ENCODE data around the gene SLC29A2. TPM values are rescaled to one million over a fixed set of nuclear protein-coding genes. Genes with fewer than 3 reads are reported as not detected.
A peak's percentile ranks its signal among the peaks of the same experiment; 100 is the strongest.

The SLC29A2 gene
- polyA plus RNA-seq, 3 donors, result 18.0 to 24.8 (median 22.0) TPM

DNA sequence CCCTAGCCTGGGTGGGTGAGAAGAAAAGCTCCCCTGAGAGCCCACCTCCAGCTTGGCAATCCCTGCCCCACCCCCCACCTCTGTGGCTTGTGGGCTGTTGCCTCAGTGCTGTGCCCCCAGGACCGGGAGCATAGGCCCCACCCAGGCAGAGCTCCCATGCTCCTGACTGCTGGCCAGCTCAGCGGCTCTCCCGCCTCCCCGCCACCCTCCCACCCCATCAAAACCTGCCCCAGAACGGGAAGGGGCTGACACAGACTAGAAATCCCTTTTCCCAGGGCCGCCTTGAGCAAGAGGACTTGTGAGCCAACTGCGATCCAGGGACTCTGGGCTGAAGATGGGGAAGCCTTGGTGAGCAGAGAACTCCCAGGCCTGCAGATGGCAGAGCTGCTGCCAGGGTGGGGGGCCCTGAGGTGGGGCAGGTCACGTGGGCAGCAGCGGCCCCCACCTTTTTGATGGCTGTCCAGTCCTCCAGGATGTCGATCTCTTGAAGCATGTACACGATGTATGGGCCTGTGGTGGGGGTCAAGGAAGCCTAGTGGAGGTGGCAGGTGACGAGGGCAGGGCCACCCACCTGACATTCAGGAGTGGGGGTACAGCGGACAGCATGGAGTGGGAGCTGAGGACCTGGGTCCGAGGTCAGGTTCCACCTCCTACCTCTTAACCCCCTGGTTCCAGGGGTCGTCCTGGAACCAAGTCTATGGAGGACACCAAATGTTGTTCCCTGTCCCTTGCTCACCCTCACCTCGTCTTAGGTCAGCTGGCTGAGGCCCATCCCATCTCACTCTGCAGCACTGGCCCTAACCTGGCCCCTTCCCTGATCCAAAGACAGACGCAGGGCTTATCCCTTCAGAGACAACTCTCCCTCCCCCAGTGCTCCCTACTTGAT, 33.0 kb downstream of the SLC29A2 start:
- no peak for DNase-seq (ENCODE audit: extremely low read depth in 1 of 11, low read depth in 9 of 11, low spot score in 4 of 11)

DNA sequence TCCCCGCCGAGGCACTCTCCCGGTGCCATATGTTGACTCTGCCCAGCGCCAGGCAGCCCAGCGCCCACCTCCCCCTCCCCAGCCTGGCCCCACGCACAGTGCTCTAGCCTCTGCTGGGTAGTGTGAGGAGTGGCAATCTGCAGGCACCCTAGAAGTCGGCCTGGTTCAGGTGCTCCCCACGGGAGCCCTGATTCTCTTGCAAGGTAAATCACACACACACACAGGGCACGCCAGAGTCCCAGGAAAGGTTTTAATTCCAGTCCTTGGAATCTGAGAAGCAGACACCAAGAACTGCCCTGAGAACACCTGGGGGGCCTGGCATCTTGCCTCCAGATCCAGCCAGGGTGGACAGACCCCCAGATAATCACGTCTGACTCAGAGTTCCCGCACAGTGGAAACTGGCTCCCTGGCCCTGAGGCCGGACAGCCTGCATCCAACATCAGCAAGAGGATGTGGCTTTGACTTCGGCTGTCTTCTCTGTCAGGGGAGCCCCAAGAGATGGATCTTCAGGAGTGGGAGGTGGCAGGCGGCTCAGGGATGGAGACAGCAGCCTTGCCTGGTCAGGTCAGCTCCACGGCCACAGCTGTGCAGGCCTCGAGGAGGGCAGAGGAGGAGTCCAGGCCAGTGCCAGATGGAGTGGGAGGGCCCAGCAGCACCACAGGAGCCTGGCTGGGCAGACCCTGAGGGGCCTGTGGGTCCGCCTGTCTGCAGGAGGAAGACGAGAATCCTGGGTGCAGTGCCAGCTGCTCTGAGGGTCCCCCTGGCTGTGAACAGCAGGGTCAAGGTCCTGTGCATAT, 34.3 kb downstream of the SLC29A2 start:
- no peak for DNase-seq (ENCODE audit: extremely low read depth in 1 of 11, low read depth in 9 of 11, low spot score in 4 of 11)

DNA sequence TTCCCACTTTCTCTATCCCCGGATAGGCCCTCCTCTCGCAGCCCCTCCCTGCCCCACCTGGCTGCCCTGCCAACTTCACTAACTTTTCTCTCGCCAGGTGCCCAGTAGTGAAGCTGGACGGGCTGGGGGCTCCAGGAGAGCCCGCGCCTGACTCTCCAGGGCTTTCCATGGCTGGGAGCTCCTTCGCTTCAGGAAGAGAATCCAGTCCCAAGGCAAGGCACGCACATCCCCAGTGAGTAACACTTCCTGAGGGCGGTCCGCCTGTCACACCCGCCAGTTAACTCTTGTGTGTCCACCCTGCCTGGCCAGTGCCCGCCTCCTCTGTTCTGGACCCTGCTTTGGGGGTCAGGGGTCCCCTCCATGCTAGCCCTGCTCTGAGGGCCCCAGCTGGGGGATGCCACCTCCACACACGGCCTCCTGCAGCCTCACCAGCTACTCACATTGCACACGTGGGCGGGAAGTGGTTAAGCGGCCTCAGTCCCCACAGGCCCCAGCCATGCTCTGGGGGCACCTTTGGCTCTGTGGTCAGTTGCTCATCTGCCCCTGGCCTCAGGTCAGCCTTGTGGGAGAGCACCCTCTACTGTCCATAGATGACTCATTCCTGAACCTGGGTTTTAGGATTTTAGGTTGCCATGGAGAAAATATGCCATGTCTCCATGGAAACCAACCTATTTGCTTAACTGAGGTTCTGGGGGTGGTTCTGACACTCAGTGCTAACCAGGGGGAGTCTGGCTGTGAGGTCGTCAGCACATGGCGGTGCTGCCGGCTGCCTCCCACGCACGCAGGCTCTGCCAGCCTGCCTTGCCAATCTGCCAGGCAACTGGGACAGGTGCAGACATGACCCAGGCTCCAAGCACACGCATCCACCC, 35.1 kb downstream of the SLC29A2 start, which contains the start of gene RIN1:
RIN1 (minus strand) TSS at position 201 of the 869 bp plus-strand sequence; CDS start at position 169, 32 bp downstream.
- DNase-seq (ENCODE audit: extremely low read depth in 1 of 11, low read depth in 9 of 11, low spot score in 4 of 11), result no peak

DNA sequence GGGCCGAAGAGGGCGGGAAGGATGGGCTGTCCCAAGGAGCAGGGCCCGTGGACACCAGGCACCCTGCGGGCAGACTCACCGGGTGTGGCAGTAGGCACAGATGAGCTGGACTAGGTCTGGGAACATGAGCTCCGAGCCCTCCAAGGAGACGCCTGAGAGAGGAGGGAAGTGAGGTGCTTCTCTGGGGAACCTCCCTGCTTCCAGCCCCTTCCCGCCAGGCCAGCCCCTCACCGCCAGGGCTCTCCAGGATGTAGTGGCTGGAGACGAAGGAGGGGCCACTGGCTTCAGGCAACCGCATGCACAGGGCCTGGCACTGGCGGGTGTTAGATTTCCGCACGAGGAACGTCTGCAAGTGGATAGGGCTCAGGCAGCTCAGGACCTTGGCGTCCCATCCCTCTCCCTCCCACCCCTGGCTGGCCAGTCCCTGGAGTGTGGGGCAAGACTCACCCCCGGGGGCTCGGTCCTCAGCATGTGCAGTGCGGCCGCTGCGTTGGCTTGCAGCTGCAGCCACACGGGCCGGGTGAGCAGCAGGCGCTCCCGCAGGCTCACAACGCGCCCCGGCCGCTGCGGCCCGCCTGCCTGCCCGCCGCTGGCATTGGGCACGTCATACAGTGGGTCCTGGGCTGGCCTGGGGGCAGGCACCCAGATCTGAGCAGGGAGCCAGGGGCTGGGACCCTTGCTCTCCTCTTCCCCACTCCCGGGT, 35.9 kb downstream of the SLC29A2 start:
- DNase-seq (ENCODE audit: extremely low read depth in 1 of 11, low read depth in 9 of 11, low spot score in 4 of 11), result no peak

DNA sequence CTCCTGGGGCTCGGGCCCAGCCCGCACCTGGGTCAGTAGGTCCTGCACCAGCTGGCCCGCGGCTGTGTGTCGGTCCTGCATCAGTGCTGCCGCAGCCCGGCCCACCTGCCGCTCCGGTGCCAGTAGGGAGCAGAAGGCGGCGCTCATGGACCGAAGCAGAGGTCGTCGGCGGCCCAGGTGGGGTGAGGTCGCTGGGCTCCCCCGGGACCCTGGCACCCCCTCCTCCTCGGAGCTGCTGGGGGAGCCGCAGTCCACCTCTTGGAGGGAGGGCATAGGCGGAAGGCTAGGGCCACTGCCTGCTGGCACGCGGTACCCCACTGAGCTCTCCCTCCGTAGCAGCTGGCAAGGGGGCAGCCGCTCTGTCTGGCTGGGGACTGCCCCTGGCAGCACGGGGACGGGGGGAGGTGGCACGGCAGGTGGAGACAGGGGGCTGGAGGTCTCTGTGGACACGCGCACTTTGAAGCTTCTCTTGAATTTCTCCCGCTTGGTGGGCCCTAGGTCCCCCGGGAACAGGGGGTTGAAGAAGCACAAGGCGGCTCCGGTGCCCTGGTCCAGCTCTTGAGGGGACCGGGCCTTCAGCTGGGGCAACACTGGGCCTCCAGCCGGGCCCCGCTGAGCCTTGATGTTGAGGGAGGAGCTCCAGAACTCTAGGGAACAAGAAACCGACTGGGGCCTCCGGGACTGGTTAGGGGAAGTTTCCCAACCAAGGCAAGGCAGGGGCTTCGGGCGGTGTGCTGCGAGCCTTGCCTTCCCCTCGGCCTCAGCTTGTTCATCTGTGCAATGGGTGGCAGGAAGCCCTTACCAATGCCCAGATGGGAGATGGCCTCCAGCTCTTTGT, 36.7 kb downstream of the SLC29A2 start:
- DNase-seq (ENCODE audit: extremely low read depth in 1 of 11, low read depth in 9 of 11, low spot score in 4 of 11), result no peak

DNA sequence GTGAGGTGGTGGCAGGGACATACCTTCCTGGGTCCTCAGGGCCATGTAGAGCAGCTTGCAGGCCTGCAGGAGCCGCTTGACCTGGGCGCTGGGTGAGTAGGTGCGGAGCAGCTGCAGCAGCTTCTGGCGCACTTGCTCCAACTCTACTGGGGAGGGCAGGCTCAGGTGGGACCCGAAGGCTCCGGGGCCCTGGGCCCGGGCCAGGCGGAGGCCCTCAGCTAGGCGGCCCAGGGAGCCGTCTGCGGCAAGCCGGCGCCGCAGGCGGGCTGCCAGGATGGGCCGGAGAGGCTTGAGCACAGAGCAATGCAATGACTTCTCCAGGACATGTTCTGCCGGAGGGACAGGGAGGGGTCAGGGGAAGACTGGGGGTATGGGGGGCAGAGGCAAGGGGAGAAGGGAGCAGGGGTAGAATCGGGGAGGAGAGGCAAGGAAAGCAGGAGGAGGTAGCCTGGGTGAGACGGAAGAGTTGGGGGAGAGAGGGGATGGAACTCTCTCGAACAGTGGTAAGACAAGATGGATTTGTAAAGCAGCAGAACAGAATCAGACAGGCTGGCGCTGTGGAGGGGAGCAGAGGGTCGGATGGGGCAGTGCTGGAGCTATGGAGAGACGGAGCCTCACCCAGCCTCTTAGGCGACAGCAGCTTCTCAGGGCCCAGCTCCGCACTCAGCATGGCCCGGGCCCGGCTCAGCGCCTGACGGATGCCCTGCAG, 37.5 kb downstream of the SLC29A2 start:
- DNase-seq (ENCODE audit: extremely low read depth in 1 of 11, low read depth in 9 of 11, low spot score in 4 of 11), result no peak

DNA sequence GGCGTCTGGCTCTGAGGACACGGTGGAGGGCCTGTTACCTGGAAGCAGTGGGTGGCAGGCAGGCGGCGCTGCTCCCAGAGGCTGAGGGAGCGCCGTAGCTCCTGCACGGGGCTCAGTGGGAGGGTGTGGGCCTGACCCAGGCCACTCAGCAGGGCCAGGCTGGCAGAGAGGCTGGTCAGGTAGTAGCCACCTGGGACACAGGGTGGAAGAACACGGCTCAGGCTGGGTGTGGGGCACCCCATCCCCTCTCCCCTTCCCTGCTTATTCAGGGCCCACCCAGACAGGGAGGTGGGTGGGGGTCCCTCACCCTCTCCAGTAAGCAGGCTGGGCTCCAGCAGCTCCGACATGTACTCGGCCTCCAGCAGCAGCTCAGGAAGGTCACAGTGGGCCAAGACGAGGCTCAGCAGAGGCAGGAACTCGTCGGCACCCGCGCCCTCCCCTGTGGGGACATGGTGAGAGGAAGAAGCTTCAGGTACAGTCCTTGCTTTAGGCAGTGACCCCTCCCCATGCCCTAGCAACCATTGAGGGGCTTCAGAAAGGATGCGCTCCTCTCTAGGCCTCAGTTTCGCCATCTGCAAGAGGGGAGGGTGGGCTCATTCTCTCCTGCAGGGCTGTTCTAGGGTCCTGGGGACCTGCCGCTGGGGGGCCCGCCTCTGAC, 38.2 kb downstream of the SLC29A2 start:
- no peak for DNase-seq (ENCODE audit: extremely low read depth in 1 of 11, low read depth in 9 of 11, low spot score in 4 of 11)

DNA sequence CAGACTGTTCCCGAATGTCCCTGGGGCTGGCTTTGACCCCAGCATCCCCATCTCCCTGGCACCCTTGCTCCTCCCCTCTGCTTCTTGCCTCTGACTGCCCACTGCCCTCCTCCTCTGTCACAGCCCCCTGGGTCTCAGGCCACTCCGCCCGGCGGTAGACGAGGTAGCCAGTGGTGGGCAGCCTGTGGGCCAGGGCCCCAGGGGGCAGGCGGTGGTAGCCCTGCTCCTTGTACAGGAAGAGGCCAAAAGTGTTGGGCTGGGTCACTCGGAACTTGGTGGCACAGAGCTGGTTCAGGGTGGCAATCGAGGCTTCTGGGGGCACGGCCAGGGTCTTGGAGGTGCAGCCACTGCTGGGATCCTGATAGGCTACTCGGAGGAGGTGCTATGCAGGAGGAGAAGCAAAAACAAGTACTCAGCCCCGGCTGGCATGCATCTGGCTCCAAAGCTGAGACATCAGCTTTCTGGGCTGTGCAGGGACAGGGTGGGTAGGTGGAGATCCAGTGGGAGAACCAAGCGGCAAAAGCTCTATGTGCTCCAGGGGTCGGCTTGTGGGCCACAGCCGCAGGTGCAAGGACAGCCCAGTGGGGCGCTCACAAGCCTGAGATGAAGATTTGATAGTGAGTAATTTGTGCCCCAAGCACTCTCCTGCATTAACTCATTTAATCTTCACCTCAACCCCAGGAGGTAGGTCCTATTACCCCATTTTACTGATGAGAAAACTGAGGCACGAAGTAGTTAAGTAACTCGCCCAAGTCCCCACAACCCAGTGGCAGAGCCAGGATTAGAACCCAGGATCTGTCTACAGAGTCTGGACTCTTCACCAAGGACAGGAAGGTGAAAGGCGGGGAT, 39.0 kb downstream of the SLC29A2 start:
- DNase-seq (ENCODE audit: extremely low read depth in 1 of 11, low read depth in 9 of 11, low spot score in 4 of 11), result no peak

DNA sequence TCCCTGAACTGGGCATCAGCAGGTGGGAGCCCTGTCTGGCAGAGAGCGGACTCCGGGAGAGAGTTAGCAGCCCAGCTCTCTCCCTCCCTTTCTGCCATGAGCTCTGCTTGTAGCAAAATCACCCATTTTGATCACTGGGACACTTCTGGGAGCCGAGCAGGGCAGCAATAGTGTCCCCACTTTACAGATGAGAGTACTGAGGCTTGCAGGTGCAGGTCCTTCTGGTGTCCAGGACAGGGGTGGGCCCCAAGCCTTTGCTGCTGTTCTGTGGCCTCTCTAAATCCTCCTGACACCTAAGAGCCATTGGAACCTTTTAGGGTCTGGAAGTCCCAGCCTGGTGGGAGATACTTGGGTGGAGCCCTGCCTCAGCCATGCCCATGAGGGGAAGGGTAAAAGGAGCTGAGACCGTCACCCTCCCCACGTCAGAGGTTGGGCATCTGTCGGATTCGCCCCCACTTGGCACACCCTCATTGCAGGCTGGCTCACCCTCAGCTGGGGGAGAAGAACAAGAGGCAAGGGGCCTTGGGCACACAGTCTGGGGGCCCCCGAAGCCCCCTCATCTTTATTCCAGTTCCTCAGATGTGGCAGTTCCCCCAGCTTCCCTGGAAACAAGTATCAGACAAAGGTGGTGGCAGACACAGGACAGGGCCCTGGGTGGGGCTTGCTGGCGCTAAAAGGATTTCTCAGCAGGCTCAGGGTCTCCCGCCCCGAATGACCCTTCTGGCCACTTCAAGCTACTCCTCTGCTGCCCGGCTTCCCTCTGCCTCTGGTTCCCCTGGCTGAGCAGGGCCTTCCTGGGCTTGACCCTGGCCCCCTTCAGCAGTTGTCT, 39.8 kb downstream of the SLC29A2 start:
- no peak for DNase-seq (ENCODE audit: extremely low read depth in 1 of 11, low read depth in 9 of 11, low spot score in 4 of 11)

DNA sequence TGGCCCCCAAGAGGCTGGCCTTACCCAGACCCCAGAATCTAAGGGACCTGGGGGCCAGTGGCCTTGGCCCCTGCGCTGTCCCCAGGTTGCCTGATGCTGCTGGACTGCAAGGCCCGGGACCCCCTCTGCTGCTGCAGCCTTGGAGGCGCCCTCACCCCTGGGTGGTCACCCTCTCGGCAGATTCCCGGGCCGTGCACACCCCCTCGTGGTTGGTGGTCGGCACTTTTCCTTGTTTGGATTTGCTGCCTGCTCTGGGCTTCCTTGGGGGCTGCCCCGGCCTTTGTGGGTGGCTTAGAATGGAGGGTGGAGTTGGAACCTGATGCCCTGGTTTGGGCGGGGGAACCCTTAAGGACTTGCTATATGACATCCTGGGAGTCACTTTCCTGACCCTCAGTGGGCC, 40.6 kb downstream of the SLC29A2 start:
- DNase-seq (ENCODE audit: extremely low read depth in 1 of 11, low read depth in 9 of 11, low spot score in 4 of 11), result no peak

DNA sequence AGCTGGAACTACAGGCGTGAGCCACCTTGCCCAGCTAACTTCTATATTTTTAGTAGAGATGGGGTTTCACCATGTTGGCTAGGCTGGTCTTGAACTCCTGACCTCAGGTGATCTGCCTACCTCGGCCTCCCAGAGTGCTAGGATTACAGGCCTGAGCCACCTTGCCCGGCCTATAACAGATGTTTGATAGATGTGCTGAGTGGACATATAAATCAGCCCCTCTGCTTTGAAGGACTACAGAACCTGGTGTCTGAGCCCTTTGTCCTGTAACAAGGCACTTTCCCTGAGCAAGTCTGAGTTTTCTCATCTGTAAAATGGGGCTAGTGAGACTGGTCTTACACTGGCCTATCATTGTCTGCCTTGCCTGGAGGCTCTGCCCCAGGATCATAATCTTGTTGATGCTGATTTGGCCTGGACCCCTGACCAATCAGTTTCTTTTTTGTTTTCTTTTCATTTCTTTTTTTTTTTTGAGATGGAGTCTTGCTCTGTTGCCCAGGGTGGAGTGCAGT, 42.3 kb downstream of the SLC29A2 start:
- no peak for DNase-seq (ENCODE audit: extremely low read depth in 1 of 11, low read depth in 9 of 11, low spot score in 4 of 11)

DNA sequence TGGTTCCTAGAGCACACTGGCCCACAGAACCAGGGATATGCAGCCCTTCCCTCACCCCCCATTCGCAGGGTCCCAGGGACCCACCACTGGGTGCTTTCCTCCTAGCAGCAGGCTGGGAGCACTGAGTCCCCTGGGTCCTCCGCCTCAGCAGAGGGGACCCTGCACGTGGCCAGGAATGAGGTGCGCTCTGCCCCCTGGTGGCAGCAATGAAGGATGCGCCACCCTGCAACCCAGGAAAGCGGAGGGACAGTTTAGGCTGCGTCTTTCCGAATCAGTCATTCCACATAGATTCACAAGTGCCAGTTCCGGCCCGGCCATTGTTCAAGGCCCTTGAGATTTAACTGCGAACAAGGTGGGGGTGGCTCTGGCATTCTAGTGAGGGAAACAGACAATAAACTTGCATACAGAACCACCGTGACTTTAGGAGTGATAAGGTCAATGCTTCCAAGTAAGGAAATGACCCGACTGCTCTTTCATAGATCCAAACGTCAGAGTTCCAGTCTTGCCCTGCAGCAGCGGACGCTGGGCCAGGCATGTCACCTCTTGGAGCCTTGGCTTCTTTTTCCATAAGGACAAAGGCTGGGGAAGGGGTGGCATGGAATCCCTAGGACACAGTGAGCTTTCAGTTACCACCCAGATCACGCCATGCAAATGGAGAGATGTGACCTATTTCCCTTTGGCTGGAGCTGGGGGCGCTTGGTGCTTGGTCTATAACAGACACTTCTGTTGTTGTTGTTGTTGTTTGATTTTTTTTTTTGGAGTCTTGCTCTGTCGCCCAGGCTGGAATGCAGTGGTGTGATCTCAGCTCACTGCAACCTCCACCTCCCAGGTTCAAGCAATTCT, 43.0 kb downstream of the SLC29A2 start:
- peak in 4 of 11 donors; percentile 62 to 72 (median 68) for DNase-seq (ENCODE audit: extremely low read depth in 1 of 11, low read depth in 9 of 11, low spot score in 4 of 11)

DNA sequence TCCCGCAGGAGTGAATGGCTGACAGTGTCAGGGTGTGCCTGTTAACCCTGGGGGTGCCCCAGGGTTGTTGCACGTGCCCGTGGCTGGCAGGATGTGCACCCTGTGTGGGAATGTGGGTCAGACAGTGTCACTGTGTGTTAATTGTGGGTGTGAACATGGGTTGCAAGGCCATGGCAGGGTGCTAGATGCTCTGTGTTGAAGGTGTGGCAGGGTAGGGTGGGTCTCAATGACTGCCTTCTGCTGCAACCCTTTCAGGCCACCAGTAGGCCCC, 43.6 kb downstream of the SLC29A2 start:
- no peak for DNase-seq (ENCODE audit: extremely low read depth in 1 of 11, low read depth in 9 of 11, low spot score in 4 of 11)
